ENCODE data around the gene ZNF460.
"Not testable (repeated sequence)": the region's sequence is repeated elsewhere in the genome, so short reads cannot be mapped to it uniquely, and the experiment has no call there.

ZNF460 gene

DNA sequence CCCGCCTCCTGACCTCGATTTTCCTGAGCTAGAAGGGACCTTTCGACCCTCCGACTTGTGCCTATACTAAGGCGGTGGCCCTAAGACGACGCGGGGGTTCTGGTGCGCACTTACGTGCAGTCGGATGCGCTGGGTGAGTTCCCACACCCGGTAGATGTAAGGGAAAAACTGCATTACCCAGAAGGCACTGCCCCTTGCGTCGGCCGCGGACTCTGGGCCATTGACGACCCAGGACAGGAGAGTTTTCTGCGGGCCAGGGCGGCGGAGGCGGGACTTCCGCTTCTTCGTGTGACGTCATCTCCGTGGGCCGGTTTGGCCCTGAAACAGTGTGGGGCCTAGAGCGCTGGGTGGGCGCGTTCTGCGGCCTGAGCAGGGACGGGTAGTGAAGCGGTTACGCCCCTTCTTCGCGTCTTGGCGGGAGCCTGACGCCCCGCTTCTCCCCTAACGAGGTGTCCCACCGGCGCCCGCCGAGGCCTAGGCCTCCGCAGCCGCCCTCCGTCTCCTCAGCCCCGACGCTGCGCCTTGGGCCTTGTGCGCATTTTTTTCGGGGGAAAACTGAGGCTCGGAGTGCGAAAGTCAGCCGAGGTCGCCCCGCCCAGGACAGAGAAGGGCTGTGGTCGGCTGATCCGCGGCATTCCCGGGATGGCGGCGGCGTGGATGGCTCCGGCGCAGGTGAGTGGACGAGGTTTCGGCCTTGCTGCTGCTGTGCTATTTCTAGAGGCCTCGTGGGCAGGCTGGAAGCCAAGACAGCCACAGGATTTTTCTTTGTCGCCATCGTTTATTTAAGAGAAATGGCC is at the start of gene ZNF460:
ZNF460 (plus strand) TSS at position 321 of the 797 bp plus-strand sequence; CDS start at position 643, 322 bp downstream.
- peak; percentile 96 for DNase-seq (ENCODE audit: low spot score)
- H3K27me3 Mint-ChIP-seq (ENCODE audit: low read depth), result no peaks in the 10 kb centered on the region
- H3K27ac Mint-ChIP-seq, result no peak within 1 kb of the TSS
- H3K36me3 Mint-ChIP-seq (ENCODE audit: low read depth), result peaks cover 39% of the 10 kb centered on the region
- peaks cover 21% of the 10 kb centered on the region for H3K4me1 Mint-ChIP-seq (ENCODE audit: low read depth)
- peaks cover 4% of the 10 kb centered on the region for H3K9me3 Mint-ChIP-seq
- no peak within 1 kb of the TSS for H3K4me3 Mint-ChIP-seq

DNA sequence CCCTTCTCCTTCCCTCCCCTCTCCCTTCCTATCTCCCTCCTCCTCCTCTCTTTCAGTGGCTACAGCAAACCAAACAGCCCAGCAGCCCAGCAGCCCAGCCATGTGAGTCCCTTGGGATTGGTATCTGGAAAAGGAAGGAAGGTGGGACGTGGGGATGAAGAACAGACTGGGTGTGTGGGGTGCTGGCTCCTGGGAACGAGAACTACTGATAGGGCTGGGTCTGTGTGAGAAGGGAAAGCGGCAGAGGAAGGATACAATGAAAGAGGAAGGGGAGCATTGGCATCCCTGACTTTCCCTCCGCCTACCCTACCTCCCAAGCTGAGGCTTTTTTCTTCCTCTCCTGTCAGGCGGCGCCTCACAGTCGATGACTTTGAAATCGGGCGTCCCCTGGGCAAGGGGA is 48.6 kb upstream of the ZNF460 start:
- Mint-ChIP-seq H3K27me3 (ENCODE audit: low read depth) (no peaks in the 10 kb centered on the region), H3K4me3 (no peak overlapping the region), H3K9me3 (peaks cover 28% of the 10 kb centered on the region), H3K27ac (no peak overlapping the region), H3K4me1 (ENCODE audit: low read depth) (no peaks in the 10 kb centered on the region), H3K36me3 (ENCODE audit: low read depth) (peaks cover 2% of the 10 kb centered on the region)
- no peak for DNase-seq (ENCODE audit: low spot score)

DNA sequence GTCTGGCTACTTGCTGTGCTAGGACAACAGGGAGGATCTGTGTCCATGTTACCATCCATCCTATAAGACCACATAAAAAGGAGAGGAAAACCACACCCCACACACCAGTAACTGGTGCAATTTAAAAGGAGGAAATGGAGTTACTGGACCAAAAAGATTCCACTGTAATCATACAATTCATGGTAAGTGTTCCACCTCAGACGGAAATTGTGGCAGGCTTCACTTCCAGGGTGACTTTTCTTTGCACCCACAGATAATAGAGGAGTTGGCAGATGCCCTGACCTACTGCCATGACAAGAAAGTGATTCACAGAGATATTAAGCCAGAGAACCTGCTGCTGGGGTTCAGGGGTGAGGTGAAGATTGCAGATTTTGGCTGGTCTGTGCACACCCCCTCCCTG is 47.1 kb upstream of the ZNF460 start:
- Mint-ChIP-seq H3K36me3 (ENCODE audit: low read depth) (no peaks in the 10 kb centered on the region), H3K27me3 (ENCODE audit: low read depth) (no peaks in the 10 kb centered on the region), H3K4me1 (ENCODE audit: low read depth) (no peaks in the 10 kb centered on the region), H3K4me3 (no peak overlapping the region), H3K27ac (no peak overlapping the region), H3K9me3 (peaks cover 19% of the 10 kb centered on the region)
- no peak for DNase-seq (ENCODE audit: low spot score)

DNA sequence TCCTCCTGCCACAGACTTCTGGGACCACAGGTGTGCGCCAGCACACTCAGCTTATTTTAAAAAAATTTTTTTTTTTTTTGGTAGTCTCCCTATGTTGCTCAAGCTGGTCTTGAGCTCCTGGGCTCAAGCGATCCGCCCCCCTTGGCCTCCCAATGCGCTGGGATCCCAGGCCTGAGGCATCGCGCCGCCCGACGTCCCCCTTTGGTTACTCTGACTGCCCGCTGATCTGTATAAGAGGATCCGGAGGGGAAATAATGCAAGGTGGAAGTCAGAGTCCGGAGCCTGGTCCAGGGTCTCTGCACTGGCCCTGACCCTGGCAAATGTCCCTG is 40.3 kb upstream of the ZNF460 start:
- H3K4me1 Mint-ChIP-seq (ENCODE audit: low read depth), result peaks cover 16% of the 10 kb centered on the region
- H3K27ac Mint-ChIP-seq, result peak overlapping the region; percentile 87
- H3K36me3 Mint-ChIP-seq (ENCODE audit: low read depth), result peaks cover 22% of the 10 kb centered on the region
- peak overlapping the region; percentile 87 for H3K4me3 Mint-ChIP-seq
- peaks cover 14% of the 10 kb centered on the region for H3K9me3 Mint-ChIP-seq
- no peak for DNase-seq (ENCODE audit: low spot score)
- no peaks in the 10 kb centered on the region for H3K27me3 Mint-ChIP-seq (ENCODE audit: low read depth)

DNA sequence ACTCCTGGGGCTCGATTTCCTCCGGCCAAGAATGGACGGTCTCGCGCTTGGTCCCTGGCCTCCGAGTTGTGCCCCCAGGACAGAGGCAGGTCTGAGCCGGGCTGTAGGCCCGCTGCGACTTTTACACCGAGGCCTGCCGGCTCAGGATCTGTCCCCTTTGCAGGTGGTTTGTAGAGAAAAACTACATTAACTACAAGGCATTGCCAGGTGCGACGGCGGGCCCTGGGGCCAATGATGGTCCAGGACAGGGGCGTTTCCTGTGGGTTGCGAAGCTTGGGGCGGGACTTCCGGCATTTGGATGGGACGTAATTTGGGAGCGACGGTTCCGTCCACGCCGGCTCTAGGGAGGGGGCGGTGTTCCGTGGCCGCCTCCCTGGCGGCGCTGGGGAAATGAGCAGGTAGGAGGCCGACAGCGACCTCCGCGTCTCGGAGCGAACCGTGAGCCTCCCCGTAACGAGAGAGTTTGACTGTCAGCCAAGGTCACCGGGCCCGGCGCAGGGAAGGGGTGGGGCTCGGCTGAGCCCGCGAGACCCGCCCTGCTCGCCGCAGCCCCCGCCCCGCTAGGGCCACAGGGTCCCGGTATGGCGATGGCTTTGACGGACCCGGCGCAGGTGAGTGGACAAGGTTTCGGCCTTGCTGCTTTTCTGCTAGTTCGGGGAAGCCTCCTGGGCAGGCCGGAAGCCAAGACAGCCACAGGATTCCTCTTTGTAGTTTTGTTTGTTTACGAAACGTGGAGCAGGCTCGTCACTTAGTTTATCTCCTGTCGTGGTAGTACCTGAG is 39.8 kb upstream of the ZNF460 start, which contains the start of gene ZNF805:
ZNF805 (plus strand) TSS at position 322 of the 780 bp plus-strand sequence; CDS start at position 582, 260 bp downstream.
- Mint-ChIP-seq H3K36me3 (ENCODE audit: low read depth) (peaks cover 26% of the 10 kb centered on the region), H3K9me3 (peaks cover 14% of the 10 kb centered on the region), H3K4me3 (peak within 1 kb of the TSS; percentile 87), H3K4me1 (ENCODE audit: low read depth) (peaks cover 16% of the 10 kb centered on the region), H3K27me3 (ENCODE audit: low read depth) (no peaks in the 10 kb centered on the region), H3K27ac (peak within 1 kb of the TSS; percentile 87)
- peak; percentile 91 for DNase-seq (ENCODE audit: low spot score)

DNA sequence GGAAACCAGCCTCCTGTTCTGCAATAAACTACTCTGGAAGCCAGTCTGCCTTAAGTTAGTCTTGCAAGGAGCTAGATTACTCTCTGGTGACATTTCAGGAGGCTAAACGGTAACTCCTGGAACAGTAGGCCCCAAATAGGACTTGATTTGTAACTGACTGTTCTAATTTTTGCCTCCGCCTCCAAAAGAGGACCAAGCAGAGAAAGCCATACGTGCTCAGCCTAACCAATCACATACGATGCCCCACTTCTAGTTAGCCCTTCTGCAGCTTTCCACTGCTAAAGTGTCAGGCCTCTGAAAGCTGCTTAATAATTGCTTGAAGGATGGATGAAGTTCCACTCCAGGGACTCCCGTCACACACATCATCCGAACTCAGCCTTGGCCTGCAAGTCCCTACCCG is 39.1 kb upstream of the ZNF460 start:
- Mint-ChIP-seq H3K4me3 (peak overlapping the region; percentile 87), H3K27ac (peak overlapping the region; percentile 87), H3K4me1 (ENCODE audit: low read depth) (peaks cover 16% of the 10 kb centered on the region), H3K9me3 (peaks cover 14% of the 10 kb centered on the region), H3K27me3 (ENCODE audit: low read depth) (no peaks in the 10 kb centered on the region), H3K36me3 (ENCODE audit: low read depth) (peaks cover 32% of the 10 kb centered on the region)
- no peak for DNase-seq (ENCODE audit: low spot score)

DNA sequence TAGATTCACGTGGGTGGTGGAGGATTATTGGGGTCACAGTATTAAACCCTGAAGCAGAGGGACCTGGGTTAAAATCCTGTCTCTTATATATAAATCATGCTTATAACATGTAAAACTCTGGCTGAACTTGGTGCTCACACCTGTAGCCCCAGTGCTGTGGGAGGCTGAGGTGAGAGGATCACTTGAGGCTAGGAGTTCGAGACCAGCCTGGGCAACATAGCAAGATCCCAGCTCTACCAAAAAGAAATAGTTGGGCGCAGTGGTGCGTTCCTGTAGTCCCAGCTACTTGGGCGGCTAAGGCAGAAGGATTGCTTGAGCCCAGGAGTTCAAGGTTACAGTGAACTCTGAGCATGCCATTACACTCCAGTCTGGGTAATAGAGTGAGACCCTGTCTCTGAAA is 37.5 kb upstream of the ZNF460 start:
- H3K27me3 Mint-ChIP-seq (ENCODE audit: low read depth), result no peaks in the 10 kb centered on the region
- no peak overlapping the region for H3K27ac Mint-ChIP-seq
- peaks cover 39% of the 10 kb centered on the region for H3K36me3 Mint-ChIP-seq (ENCODE audit: low read depth)
- H3K9me3 Mint-ChIP-seq, result peaks cover 8% of the 10 kb centered on the region
- no peak overlapping the region for H3K4me3 Mint-ChIP-seq
- DNase-seq (ENCODE audit: low spot score), result no peak
- peaks cover 16% of the 10 kb centered on the region for H3K4me1 Mint-ChIP-seq (ENCODE audit: low read depth)

DNA sequence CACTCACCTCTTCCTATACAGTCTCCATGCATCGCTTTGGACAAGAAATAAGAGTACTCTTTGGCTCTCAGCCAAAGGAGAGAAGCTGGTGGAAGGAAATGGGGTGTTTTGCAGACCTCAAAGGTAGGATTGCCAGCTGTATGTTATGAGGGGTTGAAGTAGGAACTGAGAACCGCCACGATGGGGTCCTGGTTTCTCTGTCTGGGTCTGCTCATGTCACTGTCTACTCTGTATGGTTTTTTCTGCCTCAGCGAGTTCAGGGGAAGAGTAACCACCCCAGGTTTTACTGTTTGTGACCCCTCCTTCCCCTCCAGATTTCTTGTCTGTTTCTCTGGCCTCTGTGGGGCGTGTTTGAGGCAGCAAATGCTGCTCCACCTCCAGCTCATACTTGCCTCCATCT is 35.8 kb upstream of the ZNF460 start:
- Mint-ChIP-seq H3K36me3 (ENCODE audit: low read depth) (peaks cover 52% of the 10 kb centered on the region), H3K4me3 (no peak overlapping the region), H3K4me1 (ENCODE audit: low read depth) (peaks cover 16% of the 10 kb centered on the region), H3K9me3 (peaks cover 5% of the 10 kb centered on the region), H3K27me3 (ENCODE audit: low read depth) (no peaks in the 10 kb centered on the region), H3K27ac (no peak overlapping the region)
- DNase-seq (ENCODE audit: low spot score), result no peak

DNA sequence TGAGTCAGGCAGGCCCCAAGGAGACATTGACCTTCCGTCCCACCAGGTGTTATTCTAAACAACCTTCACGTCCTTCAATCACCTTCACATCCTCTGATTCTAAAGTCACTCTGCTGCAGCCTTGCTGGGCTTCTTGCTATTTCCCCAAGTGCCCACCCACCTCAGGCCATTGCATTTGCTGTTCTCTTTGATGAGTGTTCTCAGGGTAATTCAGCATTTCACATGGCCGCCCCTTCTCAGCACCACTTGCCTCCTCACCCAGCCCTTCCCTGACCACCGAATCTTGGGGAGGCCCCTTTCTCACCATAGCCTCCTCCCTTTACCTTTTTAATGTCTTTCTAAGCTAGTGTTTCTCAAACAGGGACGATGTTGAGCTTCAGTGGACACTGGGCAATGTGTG is 35.2 kb upstream of the ZNF460 start:
- peaks cover 14% of the 10 kb centered on the region for H3K4me1 Mint-ChIP-seq (ENCODE audit: low read depth)
- peaks cover 54% of the 10 kb centered on the region for H3K36me3 Mint-ChIP-seq (ENCODE audit: low read depth)
- no peaks in the 10 kb centered on the region for H3K27me3 Mint-ChIP-seq (ENCODE audit: low read depth)
- H3K4me3 Mint-ChIP-seq, result no peak overlapping the region
- no peak for DNase-seq (ENCODE audit: low spot score)
- peaks cover 5% of the 10 kb centered on the region for H3K9me3 Mint-ChIP-seq
- H3K27ac Mint-ChIP-seq, result no peak overlapping the region

DNA sequence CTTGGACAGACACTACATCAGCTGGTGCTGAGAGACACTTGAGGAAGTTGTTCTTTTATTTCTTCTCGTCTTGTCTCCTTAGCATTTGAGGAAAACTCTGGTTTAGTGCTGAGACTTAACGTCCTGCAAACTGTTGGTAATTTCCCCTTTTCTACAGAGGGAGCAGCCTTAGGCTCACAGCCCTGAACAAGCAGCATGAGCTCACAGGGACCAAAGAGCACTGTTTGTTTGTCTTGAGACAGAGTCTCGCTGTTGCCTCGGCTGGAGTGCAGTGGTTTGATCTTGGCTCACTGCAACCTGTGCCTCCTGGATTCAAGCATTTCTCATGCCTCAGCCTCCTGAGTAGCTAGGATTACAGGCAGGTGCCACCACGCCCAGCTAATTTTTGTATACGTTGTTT is 34.3 kb upstream of the ZNF460 start:
- Mint-ChIP-seq H3K27me3 (ENCODE audit: low read depth) (no peaks in the 10 kb centered on the region), H3K4me3 (no peak overlapping the region), H3K4me1 (ENCODE audit: low read depth) (peaks cover 12% of the 10 kb centered on the region), H3K27ac (no peak overlapping the region), H3K36me3 (ENCODE audit: low read depth) (peaks cover 59% of the 10 kb centered on the region), H3K9me3 (peaks cover 10% of the 10 kb centered on the region)
- no peak for DNase-seq (ENCODE audit: low spot score)

DNA sequence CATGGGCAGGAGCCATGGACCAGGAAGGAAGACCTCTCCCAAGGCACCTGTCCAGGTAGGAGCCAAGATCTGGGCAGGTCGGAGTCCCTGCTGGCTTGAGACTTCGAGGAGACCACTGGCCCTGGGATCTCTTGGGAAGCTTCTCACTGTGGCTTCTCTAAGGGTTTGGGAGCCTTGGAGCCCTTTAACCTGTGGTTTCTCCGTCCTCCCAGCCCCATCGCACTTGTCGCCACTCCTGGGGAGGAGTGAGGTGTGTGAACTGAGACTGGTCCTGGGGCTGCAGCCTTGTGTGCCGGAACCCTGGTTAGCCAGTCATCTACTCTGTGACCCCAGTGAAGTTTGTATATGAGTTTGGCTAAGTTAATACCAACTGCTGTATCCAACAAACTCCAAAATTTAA is 31.6 kb upstream of the ZNF460 start:
- H3K27ac Mint-ChIP-seq, result no peak overlapping the region
- no peak overlapping the region for H3K4me3 Mint-ChIP-seq
- no peaks in the 10 kb centered on the region for H3K27me3 Mint-ChIP-seq (ENCODE audit: low read depth)
- peaks cover 24% of the 10 kb centered on the region for H3K9me3 Mint-ChIP-seq
- peaks cover 79% of the 10 kb centered on the region for H3K36me3 Mint-ChIP-seq (ENCODE audit: low read depth)
- no peaks in the 10 kb centered on the region for H3K4me1 Mint-ChIP-seq (ENCODE audit: low read depth)
- DNase-seq (ENCODE audit: low spot score), result no peak

DNA sequence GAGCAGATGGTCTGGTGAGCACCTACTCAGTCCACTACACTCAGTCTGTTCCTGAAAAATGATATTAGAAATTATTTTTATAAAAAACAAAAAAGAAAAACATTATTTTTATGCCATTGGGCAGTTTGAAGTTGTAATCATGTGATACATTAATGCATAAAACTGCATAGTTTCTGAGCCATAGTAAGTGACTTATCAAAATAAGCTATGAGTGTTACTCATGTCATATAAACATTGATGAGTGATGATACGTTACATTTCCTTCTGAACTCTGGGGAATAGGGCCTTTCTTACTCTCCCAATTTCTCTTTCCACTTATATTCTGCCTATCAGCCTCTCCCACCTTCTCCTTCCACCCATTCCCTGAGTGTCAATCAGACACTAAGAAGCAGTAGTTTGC is 31.0 kb upstream of the ZNF460 start:
- no peak for DNase-seq (ENCODE audit: low spot score)
- peaks cover 31% of the 10 kb centered on the region for H3K9me3 Mint-ChIP-seq
- no peaks in the 10 kb centered on the region for H3K27me3 Mint-ChIP-seq (ENCODE audit: low read depth)
- no peak overlapping the region for H3K27ac Mint-ChIP-seq
- H3K36me3 Mint-ChIP-seq (ENCODE audit: low read depth), result peaks cover 82% of the 10 kb centered on the region
- H3K4me1 Mint-ChIP-seq (ENCODE audit: low read depth), result no peaks in the 10 kb centered on the region
- H3K4me3 Mint-ChIP-seq, result no peak overlapping the region

DNA sequence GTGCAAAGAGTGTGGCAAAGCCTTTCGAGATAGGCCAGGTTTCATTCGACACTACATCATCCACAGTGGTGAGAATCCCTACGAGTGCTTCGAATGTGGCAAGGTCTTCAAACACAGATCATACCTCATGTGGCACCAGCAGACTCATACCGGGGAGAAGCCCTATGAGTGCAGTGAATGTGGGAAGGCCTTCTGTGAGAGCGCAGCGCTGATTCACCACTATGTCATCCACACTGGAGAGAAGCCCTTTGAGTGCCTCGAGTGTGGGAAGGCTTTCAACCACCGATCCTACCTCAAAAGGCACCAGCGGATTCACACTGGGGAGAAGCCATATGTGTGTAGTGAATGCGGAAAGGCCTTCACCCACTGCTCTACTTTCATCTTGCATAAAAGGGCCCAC is 26.5 kb upstream of the ZNF460 start:
- H3K9me3 Mint-ChIP-seq, result peaks cover 60% of the 10 kb centered on the region
- DNase-seq (ENCODE audit: low spot score); H3K4me3 Mint-ChIP-seq; H3K4me1 Mint-ChIP-seq (ENCODE audit: low read depth); H3K27me3 Mint-ChIP-seq (ENCODE audit: low read depth); H3K27ac Mint-ChIP-seq: not testable (repeated sequence)
- peaks cover 74% of the 10 kb centered on the region for H3K36me3 Mint-ChIP-seq (ENCODE audit: low read depth)

DNA sequence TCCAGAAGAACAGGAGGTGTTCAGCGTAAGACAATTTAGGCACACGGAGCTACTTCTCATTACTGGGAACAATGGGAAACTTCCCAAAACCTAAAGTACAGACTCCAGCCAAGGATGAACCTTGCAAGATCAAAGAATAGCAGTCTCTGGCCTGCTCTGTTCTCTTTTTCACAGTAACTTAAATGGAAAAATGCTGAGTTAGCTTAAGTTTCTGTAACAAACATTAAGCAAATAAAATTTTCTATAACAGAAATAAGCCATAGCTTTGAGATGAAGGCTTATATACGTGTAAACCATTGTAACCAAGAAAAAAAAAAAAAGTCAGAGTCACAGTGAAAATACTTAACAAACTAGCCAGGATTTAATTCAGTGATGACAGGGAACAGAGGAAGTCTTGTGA is 18.2 kb upstream of the ZNF460 start:
- Mint-ChIP-seq H3K9me3 (peaks cover 72% of the 10 kb centered on the region), H3K36me3 (ENCODE audit: low read depth) (peaks cover 35% of the 10 kb centered on the region), H3K27me3 (ENCODE audit: low read depth) (no peaks in the 10 kb centered on the region), H3K4me1 (ENCODE audit: low read depth) (peaks cover 2% of the 10 kb centered on the region), H3K4me3 (no peak overlapping the region), H3K27ac (no peak overlapping the region)
- no peak for DNase-seq (ENCODE audit: low spot score)

Measured in T-helper 2 cell treated with Interferon-gamma antibody and Interleukin-4, amounts not matched to agents 5 μg/mL and 100 μg/mL, for 36 hours (primary cell).